HFF-Myc (cell line): Measurements from ENCODE around the gene CCND1.

ENCODE experiments used
- DNase-seq: peaks from one replicate; pipeline ENCODE4 v3.0.0-alpha.2; 2011; ENCODE audit warnings: low read depth; ENCODE audit errors: extremely low read depth
- H3K4me3 ChIP-seq: replicated peaks from 2 replicates; pipeline ENCODE4 v1.5.1; 2011; ENCODE audit warnings: low read depth, mild to moderate bottlenecking, control low read depth, low read length
- CTCF ChIP-seq: IDR thresholded peaks from 2 replicates; pipeline ENCODE4 v1.5.1; 2012; ENCODE audit warnings: mild to moderate bottlenecking, low read depth, low read length, control low read depth; ENCODE audit errors: missing control alignments

Gene CCND1

GRCh38 chr11:69636512-69637197 lies 4.3 kb upstream of the CCND1 start:
- peak; percentile 85 for DNase-seq
- peak overlapping the region; percentile 21 for H3K4me3 ChIP-seq
- TF ChIP-seq CTCF: no peak

DNA sequence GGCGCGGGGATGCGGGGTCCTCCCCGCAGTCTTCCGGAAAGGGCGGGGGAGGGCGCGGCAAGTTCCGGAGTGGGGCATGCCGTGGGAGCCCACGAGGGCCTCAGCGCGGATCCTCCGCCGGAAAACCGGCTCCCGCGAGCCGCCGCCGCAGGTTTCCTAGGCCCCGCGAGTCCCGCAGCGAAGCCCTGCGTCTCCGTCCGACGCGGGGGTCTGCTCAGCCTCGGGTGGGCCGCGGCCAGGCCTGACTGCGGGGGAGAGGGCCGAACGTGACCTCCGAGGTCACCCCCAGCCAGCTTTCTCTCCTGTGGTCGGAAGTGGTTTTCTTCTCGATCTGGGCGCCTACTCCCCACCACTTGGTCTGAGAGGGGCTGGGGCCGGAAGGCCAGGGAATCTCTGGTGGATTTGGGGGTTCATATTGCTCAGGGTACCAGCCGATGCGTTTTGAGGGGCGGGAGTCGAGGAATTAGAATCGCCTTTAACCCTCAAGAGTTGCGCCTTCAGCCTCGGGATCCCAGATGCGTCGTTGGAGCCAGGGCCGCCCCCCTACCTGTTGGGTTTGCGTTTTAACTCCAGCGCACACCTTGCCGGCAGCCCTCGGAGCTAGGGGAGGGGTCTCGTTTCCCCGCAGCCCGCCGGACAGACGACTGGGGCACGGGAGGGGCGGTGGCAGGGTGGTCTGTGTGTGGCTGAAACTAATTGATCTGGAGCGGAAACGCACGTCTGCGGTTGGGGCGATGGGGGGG lies 3.6 kb upstream of the CCND1 start:
- H3K4me3 ChIP-seq: peak overlapping the region; percentile 99
- no peak for DNase-seq
- TF ChIP-seq CTCF: no peak

- TF ChIP-seq CTCF: no peak
- DNase-seq: no peak
- peak overlapping the region; percentile 99 for H3K4me3 ChIP-seq
Observed at GRCh38 chr11:69637941-69638871, 2.8 kb upstream of the CCND1 start.

- peak; percentile 94 for DNase-seq
- no peak for TF ChIP-seq CTCF
- peak overlapping the region; percentile 99 for H3K4me3 ChIP-seq
Observed at GRCh38 chr11:69638941-69639681, 1.8 kb upstream of the CCND1 start.

- no peak for TF ChIP-seq CTCF
- no peak for DNase-seq
- peak overlapping the region; percentile 99 for H3K4me3 ChIP-seq
Observed at GRCh38 chr11:69639831-69640230, 1.1 kb upstream of the CCND1 start.
